KBM-7 (cell line): Measurements from ENCODE around the gene PDF.

ENCODE experiments used
- DNase-seq: peaks from one replicate; pipeline ENCODE4 v3.0.0-alpha.2; 2015
- in situ Hi-C: fragments of 300-500 bp; cut with MboI; formaldehyde crosslinking; loops from 2 replicates; pipeline ENCODE4 v1.14.3; 2020; ENCODE audit warnings: low sequenced_read_pairs, low pct_unique_long_range_greater_than_20kb, mixed read lengths

The PDF gene

DNA sequence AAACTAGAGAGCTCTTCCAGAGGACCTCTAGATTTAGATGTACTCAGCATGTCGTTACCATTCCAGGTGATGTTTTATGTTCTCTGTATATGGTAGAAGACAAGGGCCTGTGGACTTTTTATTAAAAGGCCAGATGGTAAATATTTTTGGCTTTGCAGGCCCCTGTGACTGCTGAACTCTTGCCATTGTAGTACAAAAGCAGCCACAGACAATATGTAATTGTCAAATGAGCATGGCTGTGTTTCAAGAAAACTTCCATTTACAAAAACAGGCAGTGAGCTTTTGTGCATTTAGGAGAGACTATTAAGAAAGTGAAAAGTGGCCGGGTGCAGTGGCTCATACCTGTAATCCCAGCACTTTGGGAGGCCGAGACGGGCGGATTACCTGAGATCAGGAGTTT is 13.8 kb upstream of the PDF start:
- no peak for DNase-seq
- in situ Hi-C loops: no loop called here

DNA sequence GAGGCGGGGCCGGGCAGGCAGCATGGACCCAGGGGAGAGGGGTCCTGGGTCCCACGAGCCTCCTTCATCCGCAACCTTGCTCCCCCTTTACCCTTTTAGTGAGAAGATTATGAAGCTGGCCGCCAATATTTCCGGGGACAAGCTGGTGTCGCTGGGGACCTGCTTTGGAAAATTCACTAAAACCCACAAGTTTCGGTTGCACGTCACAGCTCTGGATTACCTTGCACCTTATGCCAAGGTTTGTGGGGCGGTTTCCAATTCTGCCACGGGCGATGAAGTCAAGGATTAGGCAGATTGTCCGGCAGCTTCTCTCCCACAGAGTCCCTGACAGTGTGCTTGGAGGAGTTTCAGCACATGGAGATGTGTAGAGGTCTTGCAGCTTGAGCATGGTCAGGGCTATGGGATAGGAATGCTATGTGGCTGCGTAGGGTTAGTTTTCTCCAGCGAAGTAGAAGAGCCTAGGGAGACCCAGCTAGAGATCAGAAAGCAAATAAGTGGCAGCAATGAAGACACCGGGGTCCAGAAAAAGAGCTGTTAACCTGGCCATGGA is 9.8 kb upstream of the PDF start:
- DNase-seq: no peak

DNA sequence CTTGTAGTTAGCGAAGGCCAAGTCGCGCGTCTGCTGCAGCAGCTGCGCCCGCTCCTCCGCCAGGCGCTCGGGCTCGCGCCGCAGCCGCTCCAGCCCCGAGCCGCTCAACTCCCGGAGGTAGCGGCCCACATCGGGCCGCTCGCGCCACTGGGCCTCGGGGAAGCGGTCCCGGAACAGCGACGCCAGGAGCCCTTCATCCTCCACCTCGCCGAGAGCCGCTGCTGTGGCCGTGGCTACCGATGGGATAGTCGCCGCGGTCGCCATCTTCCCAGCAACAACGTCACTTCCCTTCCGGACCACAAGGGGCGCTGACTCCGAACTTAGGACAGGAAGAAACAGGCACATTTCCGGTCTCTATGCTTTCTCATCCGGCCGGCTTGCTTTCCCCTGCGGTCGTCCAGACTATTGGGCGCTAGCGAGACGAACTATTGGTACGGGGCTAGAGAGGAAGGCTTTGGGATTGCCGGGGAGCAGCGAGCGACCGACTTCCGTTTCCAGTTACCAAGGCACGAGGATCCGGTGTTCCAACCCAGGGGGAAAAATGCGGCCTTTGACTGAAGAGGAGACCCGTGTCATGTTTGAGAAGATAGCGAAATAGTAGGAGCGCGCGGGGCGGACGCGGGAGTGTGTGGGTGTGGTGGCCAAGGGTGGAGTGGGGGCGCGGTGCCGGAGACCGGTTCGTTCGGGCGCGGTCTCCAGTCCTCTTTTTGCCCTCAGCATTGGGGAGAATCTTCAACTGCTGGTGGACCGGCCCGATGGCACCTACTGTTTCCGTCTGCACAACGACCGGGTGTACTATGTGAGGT is 9.1 kb upstream of the PDF start, which contains the start of the genes COG8 and NIP7:
COG8 (minus strand) TSS at position 276 of the 806 bp plus-strand sequence; CDS start at position 264, 12 bp downstream.
NIP7 (plus strand) TSS at position 484 of the 806 bp plus-strand sequence; CDS start at position 542, 58 bp downstream.
- peak; percentile 99 for DNase-seq
- in situ Hi-C loops: no loop called here

More for the DNA sequence above, 9.8 kb upstream of the PDF start:
- in situ Hi-C loops: no loop called here

DNA sequence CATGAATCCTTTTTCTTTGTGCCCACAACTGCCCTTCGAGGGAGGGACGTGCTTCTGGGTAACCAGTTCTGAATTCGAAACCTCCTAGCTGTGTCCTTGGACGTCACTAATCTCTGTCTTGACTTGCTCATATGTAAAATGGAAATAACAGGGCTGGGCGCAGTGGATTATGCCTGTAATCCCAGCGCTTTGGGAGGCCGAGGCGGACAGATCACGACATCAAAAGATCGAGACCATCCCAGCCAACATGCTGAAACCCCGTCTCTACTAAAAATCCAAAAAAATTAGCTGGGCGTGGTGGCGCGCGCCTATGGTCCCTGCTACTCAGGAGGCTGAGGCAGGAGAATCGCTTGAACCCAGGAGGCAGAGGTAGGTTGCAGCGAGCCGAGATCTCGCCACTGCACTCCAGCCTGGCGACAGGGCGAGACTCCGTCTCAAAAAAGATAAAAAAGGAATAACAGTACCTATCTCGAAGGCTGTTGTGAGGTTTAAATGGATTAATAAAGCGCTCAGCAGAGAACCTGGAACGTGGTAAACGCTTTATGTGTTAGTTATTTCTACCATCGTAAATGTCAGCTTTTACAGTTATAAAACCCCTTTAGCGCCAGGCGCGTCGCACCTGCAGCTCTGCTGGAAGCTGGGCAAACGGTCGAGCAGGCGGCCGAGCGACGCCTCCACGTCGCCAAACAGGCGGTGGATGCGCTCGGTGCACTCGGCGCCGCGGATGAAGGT is 8.3 kb upstream of the PDF start:
- DNase-seq: no peak
- in situ Hi-C loops: no loop called here

DNA sequence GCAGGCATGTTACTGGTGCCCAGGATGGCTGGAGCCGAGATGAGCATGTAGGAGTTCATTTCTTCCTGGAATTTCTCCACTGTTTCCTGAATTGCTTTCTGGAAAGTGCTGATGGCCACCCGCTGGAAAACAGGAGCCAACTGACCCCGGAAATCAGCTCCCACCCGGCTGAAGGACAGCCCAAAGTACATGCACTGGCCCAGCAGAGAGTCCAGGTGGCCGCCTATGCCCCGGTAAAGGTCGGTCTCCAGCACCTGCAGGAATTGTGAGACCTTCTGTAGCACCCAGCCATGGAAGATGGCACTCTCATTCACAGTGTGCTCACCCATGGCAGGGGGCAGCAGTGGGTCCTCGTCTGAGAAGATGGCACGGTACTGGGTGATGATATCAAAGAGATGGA is 4.3 kb upstream of the PDF start:
- DNase-seq: no peak
- in situ Hi-C loops: no loop called here

DNA sequence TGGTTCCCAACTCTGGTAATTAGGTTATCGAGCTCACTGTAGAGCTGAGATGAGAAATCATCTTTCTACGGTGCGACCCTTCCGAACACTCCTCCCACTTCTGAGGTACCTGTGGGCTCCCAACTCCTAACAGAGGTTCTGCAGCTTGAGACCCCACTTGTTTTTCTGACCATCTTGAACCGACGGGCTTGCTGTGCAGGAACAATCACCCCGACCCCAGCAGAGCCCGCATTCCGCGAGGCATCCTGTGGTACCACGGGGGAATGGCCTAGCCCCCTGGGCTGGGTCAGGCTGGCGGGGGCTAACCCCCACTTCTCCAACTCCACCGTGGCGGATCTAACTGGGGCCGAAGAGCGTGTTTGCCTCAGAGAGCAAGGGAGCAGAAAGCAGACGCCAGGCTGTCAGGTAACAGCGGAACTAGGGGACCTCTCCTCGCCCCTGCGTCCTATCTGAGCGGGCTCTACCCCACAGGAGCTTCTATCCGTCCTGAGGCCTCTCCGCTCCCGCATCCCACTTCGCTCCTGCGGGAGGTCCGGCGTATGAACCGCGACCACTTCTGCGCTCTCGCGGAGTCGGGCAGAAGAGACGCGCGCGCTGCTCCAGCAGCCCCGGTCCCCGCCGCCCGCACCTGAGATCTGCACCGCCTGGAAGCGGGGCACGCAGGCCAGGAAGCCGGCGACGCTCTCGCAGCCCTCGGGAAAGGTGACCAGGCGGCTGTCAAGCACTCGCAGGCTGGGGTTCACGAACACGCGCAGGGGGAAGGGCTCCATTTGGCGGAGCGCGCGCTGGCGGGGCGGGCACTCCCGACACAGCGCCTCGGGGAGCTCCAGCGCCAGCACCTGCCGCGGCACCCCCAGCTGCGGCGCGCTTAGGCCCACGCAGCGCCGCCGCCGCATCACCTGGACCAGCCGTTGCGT is 761 bp downstream of the PDF start:
- in situ Hi-C loops: no loop called here
- no peak for DNase-seq

DNA sequence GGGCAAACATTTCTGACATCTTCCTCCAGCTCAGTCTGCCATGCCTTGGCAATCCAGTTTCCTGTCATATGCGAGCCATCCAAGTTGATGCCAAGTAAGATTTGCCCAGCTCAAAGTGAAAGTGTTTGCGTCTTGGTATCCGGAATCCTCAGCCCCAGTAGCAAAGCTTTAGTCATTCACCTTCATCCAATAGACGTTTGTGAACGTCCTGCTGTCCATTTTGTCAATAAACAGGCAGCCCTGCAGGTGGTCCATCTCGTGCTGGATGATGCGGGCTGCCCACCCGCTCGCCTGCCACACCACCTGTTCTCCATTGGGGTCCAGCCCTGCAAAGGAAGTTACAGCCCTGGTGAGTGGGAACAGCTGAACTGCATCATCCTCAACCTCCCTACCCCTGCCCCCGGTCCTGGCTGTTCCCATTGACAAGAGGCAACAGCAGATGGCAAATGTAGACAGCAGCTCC is 1.5 kb downstream of the PDF start:
- in situ Hi-C loops: no loop called here
- no peak for DNase-seq

DNA sequence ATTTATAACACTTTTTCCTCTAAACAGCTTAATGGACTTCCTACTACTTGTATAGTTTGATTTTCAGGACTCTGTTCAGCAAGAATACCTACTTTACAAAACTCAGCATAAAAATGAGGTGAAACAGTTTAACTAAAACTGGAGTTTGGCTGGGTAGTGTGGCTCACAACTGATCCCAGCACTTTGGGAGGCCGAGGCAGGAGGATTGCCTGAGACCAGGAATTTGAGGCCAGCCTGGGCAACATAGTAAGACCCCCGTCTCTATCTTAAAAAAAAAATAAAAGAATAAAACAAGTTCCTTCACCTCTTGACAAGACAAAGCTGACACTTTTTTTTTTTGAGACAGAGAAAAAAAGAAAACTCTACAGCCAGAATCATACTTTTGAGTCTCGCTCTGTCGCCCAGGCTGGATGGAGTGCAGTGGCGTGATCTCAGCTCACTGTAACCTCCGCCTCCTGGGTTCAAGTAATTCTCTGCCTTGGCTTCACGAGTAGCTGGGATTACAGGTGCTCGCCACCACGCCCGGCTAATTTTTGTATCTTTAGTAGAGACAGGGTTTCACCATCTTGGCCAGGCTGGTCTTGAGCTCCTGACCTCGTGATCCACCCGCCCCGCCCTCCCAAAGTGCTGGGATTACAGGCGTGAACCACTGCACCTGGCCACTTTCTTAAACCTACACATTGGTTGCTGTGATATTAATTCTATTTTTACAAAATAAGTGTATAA is 2.6 kb downstream of the PDF start:
- DNase-seq: no peak
- in situ Hi-C loops: no loop called here

DNA sequence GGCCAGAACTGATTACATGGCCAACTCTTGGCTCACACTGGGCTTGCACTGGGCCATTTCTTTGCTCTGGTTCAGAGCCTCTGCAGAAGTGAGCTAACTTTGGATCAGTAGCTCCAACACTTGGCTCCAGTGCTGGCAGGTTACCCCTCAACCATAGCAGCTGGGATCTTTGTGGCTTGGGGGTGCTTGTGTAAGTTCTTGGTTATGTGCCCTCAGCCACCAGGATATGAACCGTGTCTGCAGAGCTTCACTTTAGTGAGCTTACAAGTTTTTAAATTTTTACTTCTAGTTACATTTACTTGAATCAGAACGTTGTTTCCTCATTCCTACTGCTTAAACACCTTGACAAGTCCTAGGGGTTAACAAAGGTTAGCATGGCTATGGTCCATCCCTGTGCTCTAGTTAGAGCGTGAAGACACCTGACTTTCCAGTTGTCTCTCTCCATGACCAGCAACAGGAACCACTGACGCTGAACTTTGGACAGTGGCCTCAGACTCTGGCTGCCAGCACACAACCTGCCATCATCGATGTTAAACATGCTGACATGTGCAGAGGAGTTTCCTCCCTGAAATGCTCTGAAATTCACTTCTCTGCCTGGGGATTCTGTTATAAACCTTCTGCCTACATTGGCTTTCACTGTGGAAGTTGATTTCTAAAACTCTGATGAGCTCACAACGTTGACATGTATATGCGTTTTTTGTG is 4.1 kb downstream of the PDF start:
- DNase-seq: no peak
- in situ Hi-C loops: no loop called here

DNA sequence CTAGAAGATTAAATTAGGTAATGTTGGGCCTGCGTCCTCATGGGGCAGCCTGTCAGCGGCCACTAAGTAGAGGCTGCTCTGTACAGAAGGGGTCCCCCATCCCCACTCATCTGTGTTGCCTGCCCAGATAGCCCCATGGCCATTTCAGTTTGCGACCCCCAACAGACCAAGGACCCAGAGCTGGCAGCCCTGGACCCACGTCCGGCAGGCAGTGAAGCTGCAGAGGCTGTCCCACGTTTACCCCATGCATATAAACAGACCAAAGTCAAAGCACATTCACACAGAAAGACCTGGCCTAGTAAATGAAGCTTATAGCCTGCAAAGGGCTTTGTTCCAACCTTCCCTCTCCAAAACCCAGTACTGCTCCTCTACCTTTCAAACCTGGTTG is 4.6 kb downstream of the PDF start:
- in situ Hi-C loops: no loop called here
- no peak for DNase-seq

DNA sequence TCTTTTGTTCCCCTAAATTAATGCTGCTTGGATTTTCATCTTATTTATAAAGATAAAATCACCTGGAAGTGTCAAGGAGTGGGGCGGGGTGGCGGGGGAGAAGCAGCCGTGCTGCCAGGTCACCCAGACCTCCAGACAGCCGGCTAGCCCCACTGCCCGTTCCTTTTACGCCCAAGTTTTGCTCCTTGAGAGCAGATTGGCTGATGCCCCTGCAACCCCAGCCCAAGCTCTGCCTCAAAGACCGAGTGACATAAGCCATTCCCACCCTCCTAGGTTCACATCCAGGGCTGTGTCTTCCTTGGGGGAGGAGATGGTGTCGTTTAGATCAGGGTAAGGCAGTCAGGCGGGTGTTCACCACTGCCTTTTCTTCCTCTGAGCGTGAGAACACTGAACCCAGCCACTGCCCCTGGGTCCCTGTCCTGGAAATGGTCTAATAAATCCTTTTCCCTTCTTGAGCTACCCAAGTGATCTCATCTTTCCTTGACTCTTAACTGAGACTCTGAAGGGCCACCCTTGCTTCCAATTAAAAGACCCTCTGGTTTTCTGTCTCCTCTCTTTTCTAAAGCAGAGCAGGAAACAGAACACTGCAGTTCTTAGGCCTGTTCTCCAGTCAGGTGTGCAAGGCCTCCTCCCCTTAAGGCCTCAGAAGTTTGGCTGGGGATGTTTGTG is 5.7 kb downstream of the PDF start:
- in situ Hi-C loops: no loop called here
- no peak for DNase-seq

DNA sequence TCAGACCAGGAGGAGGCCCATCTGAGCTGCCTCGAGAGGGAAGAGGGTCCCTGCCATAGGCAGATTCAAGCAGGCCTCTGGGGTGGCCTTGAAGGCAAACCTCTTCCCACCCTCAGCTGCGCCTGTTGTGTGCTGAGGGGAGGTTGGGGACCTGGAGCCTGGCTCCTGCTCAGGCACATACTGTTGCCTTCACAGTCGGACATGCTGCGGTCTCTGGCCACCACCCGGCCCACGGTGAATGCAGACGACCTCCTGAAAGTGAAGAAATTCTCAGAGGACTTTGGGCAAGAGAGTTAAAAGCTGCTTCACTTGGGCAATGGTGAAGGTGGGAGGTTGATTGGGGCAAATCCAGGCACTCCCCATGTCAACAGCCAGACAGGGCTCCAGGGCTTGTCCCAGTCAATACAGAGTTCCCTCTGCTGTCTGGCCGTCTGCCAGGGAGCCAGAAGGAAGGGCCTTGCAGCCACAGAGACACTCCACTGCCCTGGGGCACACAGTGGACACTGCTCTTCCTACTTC is 6.3 kb downstream of the PDF start:
- no peak for DNase-seq
- in situ Hi-C loops: no loop called here

DNA sequence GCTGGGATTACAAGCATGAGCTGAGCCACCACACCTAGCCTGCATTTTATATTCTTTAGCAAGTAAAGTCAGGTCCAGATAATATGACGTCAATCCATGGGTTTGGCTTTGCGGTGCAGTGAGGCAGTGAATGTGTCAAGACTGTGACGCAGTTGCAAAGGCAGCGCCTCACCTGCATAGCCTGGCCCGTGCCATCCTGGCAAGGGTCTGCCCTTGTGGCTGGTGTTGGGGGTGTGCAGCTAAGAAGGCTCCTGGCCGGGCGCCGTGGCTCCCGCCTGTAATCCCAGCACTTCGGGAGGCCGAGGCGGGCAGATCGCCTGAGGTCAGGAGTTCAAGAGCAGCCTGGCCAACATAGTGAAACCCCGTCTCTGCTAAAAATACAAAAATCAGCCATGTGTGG is 7.0 kb downstream of the PDF start:
- in situ Hi-C loops: no loop called here
- no peak for DNase-seq

DNA sequence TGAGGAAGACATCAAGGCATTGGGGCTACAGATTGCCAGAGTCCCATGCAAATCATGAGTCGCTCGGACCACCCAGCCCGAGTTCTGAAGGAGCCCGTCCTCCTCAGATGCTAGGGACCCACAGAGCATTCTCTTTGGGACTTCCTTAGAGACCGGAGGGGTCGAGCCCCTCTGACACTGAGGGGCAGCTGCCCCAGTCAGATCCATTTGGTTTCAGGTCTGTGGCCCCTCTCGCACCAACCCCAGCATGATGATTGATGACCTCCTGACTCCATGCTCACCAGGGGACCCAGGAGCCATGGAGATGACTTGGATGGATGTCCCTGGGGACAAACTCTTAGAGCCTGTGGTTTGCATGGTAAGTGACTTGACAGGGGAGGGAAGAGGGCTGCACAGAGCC is 8.0 kb downstream of the PDF start:
- in situ Hi-C loops: no loop called here
- DNase-seq: no peak

DNA sequence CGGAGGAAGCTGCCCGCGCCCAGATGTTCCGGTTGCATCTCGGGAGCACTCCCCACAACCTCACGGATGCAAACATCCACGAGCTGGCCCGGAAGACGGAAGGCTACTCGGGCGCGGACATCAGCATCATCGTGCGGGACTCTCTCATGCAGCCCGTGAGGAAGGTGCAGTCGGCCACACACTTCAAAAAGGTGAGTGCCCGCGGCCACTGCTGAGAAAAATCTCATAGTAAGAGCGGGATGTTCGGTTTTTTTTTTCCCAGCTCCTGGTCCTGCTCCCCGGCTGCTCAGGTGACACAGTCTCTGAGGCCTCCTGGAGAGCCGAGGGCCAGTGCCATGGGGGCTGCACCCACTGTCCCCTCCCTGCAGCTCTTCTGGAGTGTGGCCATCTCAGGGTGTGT is 9.3 kb downstream of the PDF start:
- no peak for DNase-seq
- in situ Hi-C loops: no loop called here

DNA sequence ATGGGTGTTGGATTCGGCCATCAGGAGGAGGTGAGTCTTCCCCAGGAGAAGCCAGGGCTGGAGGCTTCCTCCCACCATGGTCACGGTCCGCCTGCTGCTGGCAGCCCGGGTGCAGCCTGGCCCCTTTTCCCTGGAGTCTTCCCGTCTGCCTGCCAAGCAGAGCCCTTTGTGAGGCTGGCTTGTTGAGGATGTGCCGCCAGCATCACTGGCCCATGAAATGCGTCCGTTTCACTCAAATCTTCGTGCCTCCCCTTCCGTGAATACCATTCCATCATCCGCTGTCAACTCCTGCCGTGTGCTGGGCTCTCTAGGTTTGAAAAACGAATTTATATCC is 9.7 kb downstream of the PDF start:
- in situ Hi-C loops: no loop called here
- DNase-seq: no peak
